Measurements from ENCODE around the gene BMERB1. TPM values are rescaled to one million over a fixed set of nuclear protein-coding genes. Genes with fewer than 3 reads are reported as not detected.

BMERB1 gene
- total and polyA plus RNA-seq, 4 donors, result 5.6 to 33.3 (median 9.0) TPM

DNA sequence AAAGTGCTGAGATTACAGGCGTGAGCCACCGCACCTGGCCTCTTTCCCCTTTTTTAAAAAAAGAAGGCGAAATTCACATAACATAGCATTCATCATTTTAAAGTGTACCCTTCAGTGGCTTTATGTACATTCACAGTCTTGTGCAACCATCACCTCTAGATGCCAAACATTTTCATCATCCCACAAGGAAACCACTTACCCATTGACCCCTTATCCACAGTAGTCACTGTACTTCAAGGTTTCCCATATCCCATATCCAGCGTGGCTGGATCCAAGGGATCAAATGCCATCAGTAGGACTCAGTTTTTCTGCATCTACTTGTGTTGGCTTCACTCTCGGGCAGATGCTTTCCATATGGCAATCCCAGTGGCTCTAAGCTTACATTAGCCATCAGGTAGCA, 50.3 kb downstream of the BMERB1 start:
- DNase-seq (ENCODE audit: low spot score), result no peak
- 72% methylated on average over 5 of the region's 5 CpGs for WGBS
- Histone ChIP-seq H3K27me3 (ENCODE audit: control insufficient read depth in 4 of 4, insufficient read depth in 4 of 4, low read length in 3 of 4) (no peaks in the 10 kb centered on the region), H3K27ac (ENCODE audit: low read depth in 1 of 2, low read length in 2 of 2) (no peak overlapping the region), H3K9me3 (ENCODE audit: control insufficient read depth in 4 of 4, low read length in 3 of 4) (no peaks in the 10 kb centered on the region), H3K4me1 (ENCODE audit: control insufficient read depth in 4 of 4, insufficient read depth in 4 of 4, low read length in 3 of 4) (peaks cover 5 to 28% (median 14%) of the 10 kb centered on the region in 4 donors), H3K36me3 (ENCODE audit: control insufficient read depth in 4 of 4, insufficient read depth in 3 of 4, low read depth in 1 of 4, low read length in 3 of 4) (no peaks in the 10 kb centered on the region), H3K9ac (ENCODE audit: low read depth in 1 of 2, low read length in 2 of 2) (no peak overlapping the region), H3K4me3 (ENCODE audit: low read depth in 1 of 3, low read length in 3 of 3) (no peak overlapping the region)
- TF ChIP-seq, protein P1, sequence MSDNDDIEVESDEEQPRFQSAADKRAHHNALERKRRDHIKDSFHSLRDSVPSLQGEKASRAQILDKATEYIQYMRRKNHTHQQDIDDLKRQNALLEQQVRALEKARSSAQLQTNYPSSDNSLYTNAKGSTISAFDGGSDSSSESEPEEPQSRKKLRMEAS (IDR thresholded peaks at IDR 0.05), result no peak
- no peak for TF ChIP-seq HNF4G (IDR thresholded peaks at IDR 0.05)
- TF ChIP-seq RXRA (IDR thresholded peaks at IDR 0.05), result peak in 1 of 2 donors; percentile 31
- TF ChIP-seq FOXA2 (IDR thresholded peaks at IDR 0.05), result peak; percentile 19

DNA sequence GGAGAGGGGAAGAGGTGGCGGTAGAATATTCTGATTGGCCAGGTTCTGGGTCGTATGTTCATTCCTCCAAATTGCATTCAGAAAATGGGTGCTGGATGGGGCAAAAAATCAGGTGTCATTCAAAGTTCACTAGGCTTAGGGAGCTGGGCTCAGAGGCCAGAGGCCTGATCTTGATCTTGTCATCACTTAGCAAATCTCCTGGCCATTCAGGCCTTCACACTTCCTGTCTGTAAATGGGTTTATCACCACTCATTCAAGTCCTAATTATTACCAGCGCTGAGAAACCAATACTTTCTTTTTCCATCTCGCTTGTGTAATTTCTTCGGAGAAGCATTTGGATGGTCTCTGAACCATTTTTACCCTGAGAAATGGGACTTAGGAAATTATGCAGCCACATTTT, 50.8 kb downstream of the BMERB1 start:
- H3K9ac ChIP-seq (ENCODE audit: low read depth in 1 of 2, low read length in 2 of 2), result no peak overlapping the region
- no peak overlapping the region for H3K27ac ChIP-seq (ENCODE audit: low read depth in 1 of 2, low read length in 2 of 2)
- 96% methylated on average over 5 of the region's 5 CpGs for WGBS
- no peaks in the 10 kb centered on the region for H3K9me3 ChIP-seq (ENCODE audit: control insufficient read depth in 4 of 4, low read length in 3 of 4)
- DNase-seq (ENCODE audit: low spot score), result no peak
- TF ChIP-seq RAD21 (IDR thresholded peaks at IDR 0.05) (no peak), HNF4G (IDR thresholded peaks at IDR 0.05) (no peak), NR2F2 (IDR thresholded peaks at IDR 0.05) (no peak)
- TF ChIP-seq, protein P2, sequence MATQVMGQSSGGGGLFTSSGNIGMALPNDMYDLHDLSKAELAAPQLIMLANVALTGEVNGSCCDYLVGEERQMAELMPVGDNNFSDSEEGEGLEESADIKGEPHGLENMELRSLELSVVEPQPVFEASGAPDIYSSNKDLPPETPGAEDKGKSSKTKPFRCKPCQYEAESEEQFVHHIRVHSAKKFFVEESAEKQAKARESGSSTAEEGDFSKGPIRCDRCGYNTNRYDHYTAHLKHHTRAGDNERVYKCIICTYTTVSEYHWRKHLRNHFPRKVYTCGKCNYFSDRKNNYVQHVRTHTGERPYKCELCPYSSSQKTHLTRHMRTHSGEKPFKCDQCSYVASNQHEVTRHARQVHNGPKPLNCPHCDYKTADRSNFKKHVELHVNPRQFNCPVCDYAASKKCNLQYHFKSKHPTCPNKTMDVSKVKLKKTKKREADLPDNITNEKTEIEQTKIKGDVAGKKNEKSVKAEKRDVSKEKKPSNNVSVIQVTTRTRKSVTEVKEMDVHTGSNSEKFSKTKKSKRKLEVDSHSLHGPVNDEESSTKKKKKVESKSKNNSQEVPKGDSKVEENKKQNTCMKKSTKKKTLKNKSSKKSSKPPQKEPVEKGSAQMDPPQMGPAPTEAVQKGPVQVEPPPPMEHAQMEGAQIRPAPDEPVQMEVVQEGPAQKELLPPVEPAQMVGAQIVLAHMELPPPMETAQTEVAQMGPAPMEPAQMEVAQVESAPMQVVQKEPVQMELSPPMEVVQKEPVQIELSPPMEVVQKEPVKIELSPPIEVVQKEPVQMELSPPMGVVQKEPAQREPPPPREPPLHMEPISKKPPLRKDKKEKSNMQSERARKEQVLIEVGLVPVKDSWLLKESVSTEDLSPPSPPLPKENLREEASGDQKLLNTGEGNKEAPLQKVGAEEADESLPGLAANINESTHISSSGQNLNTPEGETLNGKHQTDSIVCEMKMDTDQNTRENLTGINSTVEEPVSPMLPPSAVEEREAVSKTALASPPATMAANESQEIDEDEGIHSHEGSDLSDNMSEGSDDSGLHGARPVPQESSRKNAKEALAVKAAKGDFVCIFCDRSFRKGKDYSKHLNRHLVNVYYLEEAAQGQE (IDR thresholded peaks at IDR 0.05), result no peak
- TF ChIP-seq, protein P3, sequence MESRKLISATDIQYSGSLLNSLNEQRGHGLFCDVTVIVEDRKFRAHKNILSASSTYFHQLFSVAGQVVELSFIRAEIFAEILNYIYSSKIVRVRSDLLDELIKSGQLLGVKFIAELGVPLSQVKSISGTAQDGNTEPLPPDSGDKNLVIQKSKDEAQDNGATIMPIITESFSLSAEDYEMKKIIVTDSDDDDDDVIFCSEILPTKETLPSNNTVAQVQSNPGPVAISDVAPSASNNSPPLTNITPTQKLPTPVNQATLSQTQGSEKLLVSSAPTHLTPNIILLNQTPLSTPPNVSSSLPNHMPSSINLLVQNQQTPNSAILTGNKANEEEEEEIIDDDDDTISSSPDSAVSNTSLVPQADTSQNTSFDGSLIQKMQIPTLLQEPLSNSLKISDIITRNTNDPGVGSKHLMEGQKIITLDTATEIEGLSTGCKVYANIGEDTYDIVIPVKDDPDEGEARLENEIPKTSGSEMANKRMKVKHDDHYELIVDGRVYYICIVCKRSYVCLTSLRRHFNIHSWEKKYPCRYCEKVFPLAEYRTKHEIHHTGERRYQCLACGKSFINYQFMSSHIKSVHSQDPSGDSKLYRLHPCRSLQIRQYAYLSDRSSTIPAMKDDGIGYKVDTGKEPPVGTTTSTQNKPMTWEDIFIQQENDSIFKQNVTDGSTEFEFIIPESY (IDR thresholded peaks at IDR 0.05), result no peak
- TF ChIP-seq, protein P4, sequence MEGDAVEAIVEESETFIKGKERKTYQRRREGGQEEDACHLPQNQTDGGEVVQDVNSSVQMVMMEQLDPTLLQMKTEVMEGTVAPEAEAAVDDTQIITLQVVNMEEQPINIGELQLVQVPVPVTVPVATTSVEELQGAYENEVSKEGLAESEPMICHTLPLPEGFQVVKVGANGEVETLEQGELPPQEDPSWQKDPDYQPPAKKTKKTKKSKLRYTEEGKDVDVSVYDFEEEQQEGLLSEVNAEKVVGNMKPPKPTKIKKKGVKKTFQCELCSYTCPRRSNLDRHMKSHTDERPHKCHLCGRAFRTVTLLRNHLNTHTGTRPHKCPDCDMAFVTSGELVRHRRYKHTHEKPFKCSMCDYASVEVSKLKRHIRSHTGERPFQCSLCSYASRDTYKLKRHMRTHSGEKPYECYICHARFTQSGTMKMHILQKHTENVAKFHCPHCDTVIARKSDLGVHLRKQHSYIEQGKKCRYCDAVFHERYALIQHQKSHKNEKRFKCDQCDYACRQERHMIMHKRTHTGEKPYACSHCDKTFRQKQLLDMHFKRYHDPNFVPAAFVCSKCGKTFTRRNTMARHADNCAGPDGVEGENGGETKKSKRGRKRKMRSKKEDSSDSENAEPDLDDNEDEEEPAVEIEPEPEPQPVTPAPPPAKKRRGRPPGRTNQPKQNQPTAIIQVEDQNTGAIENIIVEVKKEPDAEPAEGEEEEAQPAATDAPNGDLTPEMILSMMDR (IDR thresholded peaks at IDR 0.05; ENCODE audit: low read depth, low read length, missing input control), result no peak
- TF ChIP-seq, protein P1 (IDR thresholded peaks at IDR 0.05), result no peak
- H3K4me1 ChIP-seq (ENCODE audit: control insufficient read depth in 4 of 4, insufficient read depth in 4 of 4, low read length in 3 of 4), result peaks cover 7 to 34% (median 16%) of the 10 kb centered on the region in 4 donors
- no peaks in the 10 kb centered on the region for H3K27me3 ChIP-seq (ENCODE audit: control insufficient read depth in 4 of 4, insufficient read depth in 4 of 4, low read length in 3 of 4)
- H3K36me3 ChIP-seq (ENCODE audit: control insufficient read depth in 4 of 4, insufficient read depth in 3 of 4, low read depth in 1 of 4, low read length in 3 of 4), result no peaks in the 10 kb centered on the region
- no peak overlapping the region for H3K4me3 ChIP-seq (ENCODE audit: low read depth in 1 of 3, low read length in 3 of 3)

DNA sequence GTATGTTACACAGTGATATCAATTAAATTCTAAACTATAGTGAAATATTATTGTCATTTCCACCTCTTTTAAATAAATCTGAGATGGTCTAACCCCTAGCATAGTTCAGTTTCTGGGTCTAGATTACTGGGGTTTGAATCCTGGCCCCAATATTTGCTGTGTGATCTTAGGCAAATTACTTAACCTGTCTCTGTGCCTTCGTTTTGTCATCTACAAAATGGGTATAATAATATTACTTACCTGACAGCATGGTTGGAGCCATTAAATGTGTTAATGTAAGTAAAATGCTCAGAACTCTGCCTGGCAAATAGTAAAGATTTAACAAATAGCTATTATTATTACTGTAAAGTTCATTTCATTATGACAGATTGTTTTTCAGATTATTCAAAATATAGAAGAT, 52.3 kb downstream of the BMERB1 start:
- no peak for TF ChIP-seq RAD21 (IDR thresholded peaks at IDR 0.05)
- TF ChIP-seq, protein P4 (IDR thresholded peaks at IDR 0.05; ENCODE audit: low read depth, low read length, missing input control), result no peak
- no peak for TF ChIP-seq TAF1 (conservative IDR thresholded peaks at IDR 0.05)
- TF ChIP-seq HNF4G (IDR thresholded peaks at IDR 0.05), result no peak
- no peak for TF ChIP-seq JUND (IDR thresholded peaks at IDR 0.05)
- no peak for TF ChIP-seq HNF4A (conservative IDR thresholded peaks at IDR 0.05)
- TF ChIP-seq, protein P3 (IDR thresholded peaks at IDR 0.05), result no peak
- TF ChIP-seq NR2F2 (IDR thresholded peaks at IDR 0.05), result no peak
- WGBS, result 93% methylated on average over 1 of the region's 1 CpG
- H3K27ac ChIP-seq (ENCODE audit: low read depth in 1 of 2, low read length in 2 of 2), result no peak overlapping the region
- H3K9me3 ChIP-seq (ENCODE audit: control insufficient read depth in 4 of 4, low read length in 3 of 4), result no peaks in the 10 kb centered on the region
- H3K4me3 ChIP-seq (ENCODE audit: low read depth in 1 of 3, low read length in 3 of 3), result no peak overlapping the region
- no peaks in the 10 kb centered on the region for H3K36me3 ChIP-seq (ENCODE audit: control insufficient read depth in 4 of 4, insufficient read depth in 3 of 4, low read depth in 1 of 4, low read length in 3 of 4)
- no peaks in the 10 kb centered on the region for H3K27me3 ChIP-seq (ENCODE audit: control insufficient read depth in 4 of 4, insufficient read depth in 4 of 4, low read length in 3 of 4)
- no peak overlapping the region for H3K9ac ChIP-seq (ENCODE audit: low read depth in 1 of 2, low read length in 2 of 2)
- peaks cover 7 to 38% (median 20%) of the 10 kb centered on the region in 4 donors for H3K4me1 ChIP-seq (ENCODE audit: control insufficient read depth in 4 of 4, insufficient read depth in 4 of 4, low read length in 3 of 4)
- DNase-seq (ENCODE audit: low spot score), result no peak
